HG03139 (cell line): Measurements from ENCODE around the gene KCNQ1.
A peak's percentile ranks its signal among the peaks of the same experiment; 100 is the strongest.

ENCODE experiments used
- ATAC-seq: cut with Tn5 transposase; IDR thresholded peaks from one replicate; pipeline ENCODE4 v1.9.1; 2021; ENCODE audit not compliant: unreplicated experiment

Gene KCNQ1

GRCh38 chr11:2693271-2694261, 248.8 kb downstream of the KCNQ1 start:
- ATAC-seq: no peak

GRCh38 chr11:2694495-2694894, 249.7 kb downstream of the KCNQ1 start:
- ATAC-seq: no peak

- no peak for ATAC-seq
Observed at GRCh38 chr11:2694995-2695939, 250.5 kb downstream of the KCNQ1 start.

- ATAC-seq: no peak
Observed at GRCh38 chr11:2696455-2696854, 251.6 kb downstream of the KCNQ1 start.

- ATAC-seq: no peak
Observed at GRCh38 chr11:2697866-2698265, 253.1 kb downstream of the KCNQ1 start.

GRCh38 chr11:2698386-2699184, 253.8 kb downstream of the KCNQ1 start:
- ATAC-seq: no peak

- ATAC-seq: no peak
Observed at GRCh38 chr11:2699185-2699530, 254.3 kb downstream of the KCNQ1 start.

- peak; percentile 82 for ATAC-seq
Observed at GRCh38 chr11:2699531-2700414, 255.0 kb downstream of the KCNQ1 start, which contains the start of gene KCNQ1OT1. Gene KCNQ1OT1 (minus strand): TSS chr11:2699994.

GRCh38 chr11:2700415-2701211, 255.8 kb downstream of the KCNQ1 start:
- ATAC-seq: no peak

GRCh38 chr11:2701230-2701629, 256.4 kb downstream of the KCNQ1 start:
- ATAC-seq: no peak

- ATAC-seq: no peak
Observed at GRCh38 chr11:2701898-2702434, 257.2 kb downstream of the KCNQ1 start.

GRCh38 chr11:2702771-2703362, 258.1 kb downstream of the KCNQ1 start:
- no peak for ATAC-seq

GRCh38 chr11:2703363-2704141, 258.7 kb downstream of the KCNQ1 start:
- ATAC-seq: no peak

GRCh38 chr11:2704356-2704755, 259.5 kb downstream of the KCNQ1 start:
- ATAC-seq: no peak

- no peak for ATAC-seq
Observed at GRCh38 chr11:2704896-2705606, 260.2 kb downstream of the KCNQ1 start.

GRCh38 chr11:2706321-2706720, 261.5 kb downstream of the KCNQ1 start:
- no peak for ATAC-seq

- ATAC-seq: no peak
Observed at GRCh38 chr11:2707736-2708135, 262.9 kb downstream of the KCNQ1 start.
